Calu3 (cell line): ENCODE measurements around the gene CFTR. TPM values are rescaled to one million over a fixed set of nuclear protein-coding genes. Genes with fewer than 3 reads are reported as not detected.

Experiments used
- BruUV-seq: library from RNA; stranded (reverse); fragments of 400-500 nt; replicated peaks from 2 replicates; lab custom pipeline; 2021; lab: Mats Ljungman, UMichigan
- CTCF ChIA-PET: fragments of 300-600 bp; sonication (Branson Sonifier 250); formaldehyde crosslinking; loops from one replicate; lab custom pipeline; 2022; ENCODE audit warnings: antibody characterized with exemption; lab: Charles Lee
- DNase-seq: peaks from one replicate; pipeline ENCODE4 v3.0.0; 2022
- H3K27ac Mint-ChIP-seq: one replicate; pipeline ENCODE4 v1.8.0; 2022; ENCODE audit warnings: mixed read lengths; ENCODE audit not compliant: unreplicated experiment
- H3K27me3 Mint-ChIP-seq: one replicate; pipeline ENCODE4 v1.8.0; 2022; ENCODE audit warnings: mixed read lengths; ENCODE audit not compliant: unreplicated experiment
- H3K36me3 Mint-ChIP-seq: one replicate; pipeline ENCODE4 v1.8.0; 2022; ENCODE audit warnings: mild to moderate bottlenecking, moderate library complexity, mixed read lengths; ENCODE audit not compliant: insufficient read depth, unreplicated experiment
- H3K4me1 Mint-ChIP-seq: one replicate; pipeline ENCODE4 v1.8.0; 2022; ENCODE audit warnings: mild to moderate bottlenecking, low read depth, mixed read lengths; ENCODE audit not compliant: unreplicated experiment
- H3K4me3 Mint-ChIP-seq: one replicate; pipeline ENCODE4 v1.8.0; 2022; ENCODE audit warnings: mild to moderate bottlenecking, low read depth, moderate library complexity, mixed read lengths; ENCODE audit not compliant: unreplicated experiment
- H3K9me3 Mint-ChIP-seq: one replicate; pipeline ENCODE4 v1.8.0; 2022; ENCODE audit warnings: low read depth, mixed read lengths; ENCODE audit not compliant: unreplicated experiment
- intact Hi-C: fragments of 100-400 bp; cut with micrococcal nuclease; formaldehyde crosslinking; loops from one replicate; pipeline ENCODE4 v1.10.0; 2022; ENCODE audit not compliant: unreplicated experiment
- total RNA-seq: library from RNA; stranded (reverse); gene quantifications from 2 replicates; pipeline ENCODE4 v1.2.3, GENCODE V29; 2022
- TF ChIP-seq, protein P1 (sequence below): fragments of 200-600 bp; IDR thresholded peaks from one replicate; pipeline ENCODE4 v1.8.0; 2022; ENCODE audit warnings: antibody characterized with exemption; ENCODE audit not compliant: unreplicated experiment

Gene CFTR
- total RNA-seq, 1 experiment from 2014 or later, result 502 TPM

DNA sequence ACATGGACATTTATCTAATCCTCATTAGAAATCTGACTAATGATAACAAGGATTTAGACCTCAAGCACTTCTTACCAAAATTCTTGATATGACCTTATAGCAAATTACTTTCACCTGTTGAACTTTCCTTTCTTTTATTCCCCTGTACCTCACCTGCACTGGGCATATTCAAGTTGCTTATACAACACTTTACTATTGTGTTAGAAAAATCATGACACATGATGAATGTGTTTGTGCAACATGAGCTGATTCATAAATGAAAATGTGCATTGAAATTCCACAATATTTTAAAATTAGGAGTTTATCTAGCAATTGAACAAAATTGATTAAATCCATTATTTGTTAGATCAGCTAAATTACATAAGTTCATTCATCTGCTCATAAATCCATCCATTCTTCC lies 160.6 kb downstream of the CFTR start:
- Mint-ChIP-seq H3K4me1 (peaks cover 33% of the 10 kb centered on the region), H3K27me3 (no peaks in the 10 kb centered on the region), H3K36me3 (peaks cover 89% of the 10 kb centered on the region), H3K9me3 (no peaks in the 10 kb centered on the region), H3K27ac (peak overlapping the region; percentile 54), H3K4me3 (no peak overlapping the region)
- CTCF ChIA-PET, result interaction anchor here (1.1 kb wide), 1 partner anchor 205 kb away, joined by 3 read pairs; no protein-coding TSS in a partner anchor
- no peak for DNase-seq
- intact Hi-C loops, result no loop called here
- TF ChIP-seq, protein P1, sequence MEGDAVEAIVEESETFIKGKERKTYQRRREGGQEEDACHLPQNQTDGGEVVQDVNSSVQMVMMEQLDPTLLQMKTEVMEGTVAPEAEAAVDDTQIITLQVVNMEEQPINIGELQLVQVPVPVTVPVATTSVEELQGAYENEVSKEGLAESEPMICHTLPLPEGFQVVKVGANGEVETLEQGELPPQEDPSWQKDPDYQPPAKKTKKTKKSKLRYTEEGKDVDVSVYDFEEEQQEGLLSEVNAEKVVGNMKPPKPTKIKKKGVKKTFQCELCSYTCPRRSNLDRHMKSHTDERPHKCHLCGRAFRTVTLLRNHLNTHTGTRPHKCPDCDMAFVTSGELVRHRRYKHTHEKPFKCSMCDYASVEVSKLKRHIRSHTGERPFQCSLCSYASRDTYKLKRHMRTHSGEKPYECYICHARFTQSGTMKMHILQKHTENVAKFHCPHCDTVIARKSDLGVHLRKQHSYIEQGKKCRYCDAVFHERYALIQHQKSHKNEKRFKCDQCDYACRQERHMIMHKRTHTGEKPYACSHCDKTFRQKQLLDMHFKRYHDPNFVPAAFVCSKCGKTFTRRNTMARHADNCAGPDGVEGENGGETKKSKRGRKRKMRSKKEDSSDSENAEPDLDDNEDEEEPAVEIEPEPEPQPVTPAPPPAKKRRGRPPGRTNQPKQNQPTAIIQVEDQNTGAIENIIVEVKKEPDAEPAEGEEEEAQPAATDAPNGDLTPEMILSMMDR, result no peak
- BruUV-seq, result no TSS peak

DNA sequence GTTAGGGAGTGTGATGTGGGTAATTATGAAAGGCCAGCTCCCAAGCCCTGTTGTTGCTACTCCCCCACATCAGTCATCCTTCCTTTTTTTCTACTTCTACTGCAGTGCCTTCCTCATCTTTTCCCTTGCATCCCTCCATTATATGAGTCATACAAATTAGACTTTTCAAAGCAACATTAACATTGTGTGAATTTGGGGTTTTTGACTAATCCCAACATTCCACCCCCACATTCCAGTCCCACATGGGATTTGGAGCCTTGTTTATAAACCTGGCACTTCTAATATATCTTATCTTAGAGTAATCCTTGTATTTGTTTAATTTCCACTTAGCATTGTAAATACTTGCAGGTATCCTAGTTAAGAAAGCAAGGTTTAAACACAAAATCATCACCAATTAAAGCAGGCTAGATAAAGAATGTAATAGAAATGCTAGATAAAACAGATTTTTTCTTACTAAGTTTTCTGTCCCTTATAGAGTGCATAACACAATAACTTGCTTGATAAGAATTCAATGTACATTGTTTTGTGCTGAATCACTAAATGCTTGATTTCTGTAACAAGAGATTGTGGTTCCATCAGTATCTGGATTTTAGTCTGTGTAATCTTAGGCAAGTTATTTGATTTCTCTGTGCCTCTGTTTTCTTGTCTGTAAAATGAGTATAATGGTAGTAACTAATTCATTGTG lies 165.8 kb downstream of the CFTR start:
- CTCF ChIA-PET, result no interaction called here
- Mint-ChIP-seq H3K9me3 (peaks cover 2% of the 10 kb centered on the region), H3K4me1 (peaks cover 40% of the 10 kb centered on the region), H3K27ac (peak overlapping the region; percentile 85), H3K4me3 (peak overlapping the region; percentile 17), H3K36me3 (peaks cover 94% of the 10 kb centered on the region), H3K27me3 (no peaks in the 10 kb centered on the region)
- BruUV-seq, result no TSS peak
- DNase-seq, result no peak
- intact Hi-C loops, result no loop called here
- TF ChIP-seq, protein P1, result no peak

DNA sequence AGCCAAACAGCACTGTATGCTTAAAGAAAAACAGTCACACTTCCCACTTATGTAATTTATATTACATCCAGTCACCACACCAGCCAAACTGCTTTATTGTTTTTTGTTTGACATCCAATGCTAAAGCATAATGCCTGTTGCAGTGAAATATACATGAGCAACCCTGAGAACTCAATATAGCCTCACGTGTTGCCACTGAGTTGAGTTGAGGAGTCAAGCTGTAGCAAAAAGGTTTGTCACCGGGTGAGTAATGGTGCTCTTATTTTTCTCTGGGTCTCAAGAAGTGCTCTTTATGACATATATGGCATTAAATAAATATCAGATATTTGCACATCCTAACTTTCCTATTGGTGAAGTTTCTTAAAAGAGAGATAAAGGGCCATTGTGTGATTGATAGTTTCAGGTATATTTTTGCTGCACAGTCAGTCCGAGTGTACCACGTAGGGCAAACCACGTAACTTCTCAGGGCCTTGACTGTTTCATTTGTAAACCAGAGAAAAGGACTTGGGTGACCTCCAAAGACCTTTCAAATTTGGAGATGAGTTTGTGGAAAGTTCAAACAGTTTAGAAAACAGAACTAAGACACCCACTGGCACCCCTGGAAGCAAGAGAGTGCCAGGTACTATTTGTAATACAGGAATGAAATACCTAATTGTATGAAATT lies 168.5 kb downstream of the CFTR start:
- CTCF ChIA-PET, result no interaction called here
- no peaks in the 10 kb centered on the region for H3K27me3 Mint-ChIP-seq
- H3K4me3 Mint-ChIP-seq, result no peak overlapping the region

DNA sequence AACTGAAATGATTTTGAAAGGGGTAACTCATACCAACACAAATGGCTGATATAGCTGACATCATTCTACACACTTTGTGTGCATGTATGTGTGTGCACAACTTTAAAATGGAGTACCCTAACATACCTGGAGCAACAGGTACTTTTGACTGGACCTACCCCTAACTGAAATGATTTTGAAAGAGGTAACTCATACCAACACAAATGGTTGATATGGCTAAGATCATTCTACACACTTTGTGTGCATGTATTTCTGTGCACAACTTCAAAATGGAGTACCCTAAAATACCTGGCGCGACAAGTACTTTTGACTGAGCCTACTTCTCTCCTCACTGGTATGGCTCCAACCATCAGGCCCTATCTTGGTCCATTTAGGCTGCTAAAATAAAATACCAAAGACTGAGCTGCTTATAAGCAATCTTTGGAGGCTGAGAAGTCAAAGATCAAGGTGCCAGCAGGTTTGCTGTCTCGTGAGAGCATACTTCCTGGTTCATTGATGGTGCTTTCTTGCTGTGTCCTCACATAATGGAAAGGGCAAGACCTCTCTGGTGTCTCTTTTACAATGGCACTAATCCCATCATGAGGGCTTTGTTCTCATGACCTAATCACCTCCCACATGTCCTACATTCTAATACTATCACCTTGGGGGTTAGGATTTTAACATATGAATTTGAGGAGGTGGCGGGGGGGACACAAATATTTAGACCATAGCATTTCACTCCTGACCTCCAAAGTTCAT lies 173.3 kb downstream of the CFTR start:
- H3K4me3 Mint-ChIP-seq, result no peak overlapping the region
- no peak for DNase-seq
- peaks cover 2% of the 10 kb centered on the region for H3K9me3 Mint-ChIP-seq
- H3K36me3 Mint-ChIP-seq, result peaks cover 79% of the 10 kb centered on the region
- H3K4me1 Mint-ChIP-seq, result peaks cover 22% of the 10 kb centered on the region
- no peaks in the 10 kb centered on the region for H3K27me3 Mint-ChIP-seq
- no peak overlapping the region for H3K27ac Mint-ChIP-seq
- TF ChIP-seq, protein P1, result no peak
- CTCF ChIA-PET, result no interaction called here
- BruUV-seq, result no TSS peak
- intact Hi-C loops, result no loop called here

More for the DNA sequence above, 168.5 kb downstream of the CFTR start:
- Mint-ChIP-seq H3K27ac (peak overlapping the region; percentile 20), H3K36me3 (peaks cover 87% of the 10 kb centered on the region), H3K9me3 (peaks cover 2% of the 10 kb centered on the region), H3K4me1 (peaks cover 38% of the 10 kb centered on the region)
- no TSS peak for BruUV-seq
- DNase-seq, result no peak
- intact Hi-C loops, result no loop called here
- TF ChIP-seq, protein P1, result no peak
